NT2/D1 (cell line): ENCODE measurements around the gene KLK10.

Experiments
- SUZ12 ChIP-seq: IDR thresholded peaks from 2 replicates; pipeline ENCODE4 v1.6.1; 2011; ENCODE audit not compliant: insufficient read length, insufficient read depth; ENCODE audit errors: extremely low read depth
- YY1 ChIP-seq: IDR thresholded peaks from 2 replicates; pipeline ENCODE4 v1.6.1; 2011; ENCODE audit not compliant: insufficient read length, insufficient read depth

DNA sequence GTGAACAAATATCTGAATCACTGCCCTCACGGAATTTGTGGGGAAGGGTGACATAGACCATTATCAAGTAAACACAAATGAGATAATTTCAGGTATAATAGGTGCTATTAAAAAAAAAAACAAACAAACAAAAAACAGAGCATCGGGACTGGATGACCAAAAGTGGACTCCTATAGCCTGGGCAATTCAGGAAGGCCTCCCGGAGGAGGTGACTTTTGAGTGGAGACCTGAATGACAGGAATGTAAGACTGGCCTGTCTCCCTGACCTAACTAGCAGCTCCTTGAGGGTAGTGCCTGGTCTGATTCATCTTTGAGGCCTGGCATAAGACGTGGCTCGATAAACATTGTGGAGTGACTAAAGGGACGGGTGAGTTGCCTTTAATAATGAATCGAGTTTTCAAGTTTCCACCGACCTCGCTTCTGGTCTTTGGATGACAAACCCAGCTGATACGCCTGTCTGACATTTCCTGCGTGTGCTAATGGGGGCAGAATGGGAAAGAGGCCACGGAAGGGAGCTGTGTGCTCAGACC is 6.8 kb downstream of the KLK10 start:
- no peak for TF ChIP-seq SUZ12
- no peak for TF ChIP-seq YY1
